Measurements from ENCODE around the gene MPDZ.

MPDZ gene

GRCh38 chr9:13128266-13128860 is 151.1 kb downstream of the MPDZ start:
- no peak for DNase-seq

GRCh38 chr9:13127131-13127530 is 152.4 kb downstream of the MPDZ start:
- DNase-seq, result no peak

- DNase-seq, result no peak
Measured at GRCh38 chr9:13125261-13125660, 154.2 kb downstream of the MPDZ start.

DNA sequence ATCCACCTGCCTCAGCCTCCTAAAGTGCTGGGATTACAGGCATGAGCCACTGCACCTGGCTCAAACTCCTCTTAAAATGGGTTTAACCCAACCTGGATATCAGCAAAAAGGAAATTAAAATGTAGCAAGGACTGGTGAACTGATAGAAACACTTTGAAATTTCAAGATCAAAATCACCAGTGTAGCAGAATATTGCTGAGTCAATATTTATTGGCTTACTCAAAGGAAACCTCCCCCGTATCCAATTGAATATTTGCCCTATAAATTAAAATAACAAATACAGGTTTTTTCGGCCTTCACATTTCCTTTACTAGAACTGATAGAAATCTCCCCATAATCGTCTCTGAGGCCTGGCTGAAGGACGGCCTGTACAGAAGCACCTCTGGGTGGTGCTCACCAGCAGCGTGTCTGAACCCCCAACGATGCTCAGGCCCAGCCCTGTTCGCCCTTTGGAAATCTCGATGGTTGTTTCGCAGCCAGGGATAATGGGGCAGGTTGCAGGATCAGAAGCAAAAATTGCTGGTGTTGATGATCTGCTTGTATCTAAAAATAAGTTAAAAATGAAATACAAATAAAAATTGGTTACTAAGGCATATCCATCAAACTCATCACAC is 156.6 kb downstream of the MPDZ start:
- no peak for DNase-seq

- no peak for DNase-seq
Measured at GRCh38 chr9:13118313-13118712, 161.2 kb downstream of the MPDZ start.

- DNase-seq, result no peak
Measured at GRCh38 chr9:13116292-13116691, 163.2 kb downstream of the MPDZ start.

DNA sequence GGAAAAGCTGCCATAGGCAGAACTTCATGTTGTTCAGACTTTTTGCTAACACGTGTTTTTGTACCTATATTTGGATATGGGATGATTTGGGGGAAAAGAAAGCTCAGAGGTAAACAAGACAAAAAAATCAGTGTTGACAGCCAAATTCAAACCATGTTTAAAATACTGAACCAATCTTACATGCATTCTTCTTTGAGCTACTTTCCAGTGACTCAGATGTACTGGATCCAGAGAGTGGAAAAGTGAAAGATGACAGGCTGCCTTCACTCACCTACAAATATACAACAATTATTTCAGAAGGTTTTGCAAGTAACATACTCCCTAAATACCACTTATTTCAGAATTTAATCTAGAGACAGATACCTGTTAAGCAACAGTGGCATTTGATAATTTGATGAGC is 165.7 kb downstream of the MPDZ start:
- no peak for DNase-seq

DNA sequence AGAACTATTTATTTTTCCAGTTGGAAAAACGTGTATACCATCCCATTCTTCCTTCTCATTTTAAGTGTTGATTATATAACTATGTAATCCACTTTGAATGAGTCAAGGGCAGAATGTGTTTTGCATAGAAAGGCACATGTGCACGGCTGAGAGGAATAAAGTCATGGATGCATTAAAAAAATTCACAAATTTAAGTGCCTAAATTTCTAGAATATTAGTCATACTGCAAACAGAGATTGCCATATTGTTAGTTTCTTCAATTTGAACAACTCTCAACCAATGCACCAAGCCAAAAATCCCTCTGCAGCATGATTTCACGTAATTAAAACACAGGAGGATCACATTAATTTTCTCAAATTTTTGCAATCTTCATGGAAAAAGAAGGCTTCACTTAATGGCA is 166.3 kb downstream of the MPDZ start:
- no peak for DNase-seq

- DNase-seq, result no peak
Measured at GRCh38 chr9:13111778-13112177, 167.7 kb downstream of the MPDZ start.

- DNase-seq, result no peak
Measured at GRCh38 chr9:13110766-13111417, 168.6 kb downstream of the MPDZ start.

GRCh38 chr9:13109781-13110180 is 169.7 kb downstream of the MPDZ start:
- DNase-seq, result no peak

DNA sequence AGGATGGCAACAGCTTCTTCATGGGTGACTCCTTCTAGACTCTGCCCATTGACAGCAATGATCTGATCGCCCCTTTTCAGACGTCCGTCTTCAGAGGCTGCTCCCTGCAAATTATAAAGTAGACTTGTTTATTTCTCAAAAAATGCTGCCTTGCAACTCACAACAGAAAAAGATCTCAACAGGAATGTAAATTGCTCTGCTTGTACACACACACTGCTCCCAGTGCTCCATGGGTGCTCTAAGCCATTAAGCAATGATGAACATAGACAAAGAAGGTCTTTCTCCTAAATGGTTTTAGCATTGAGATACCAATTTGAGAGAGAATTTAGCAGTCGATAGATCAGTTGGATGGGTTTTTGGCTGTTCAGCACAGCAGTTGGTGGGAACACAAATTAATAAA is 172.5 kb downstream of the MPDZ start:
- DNase-seq, result no peak

DNA sequence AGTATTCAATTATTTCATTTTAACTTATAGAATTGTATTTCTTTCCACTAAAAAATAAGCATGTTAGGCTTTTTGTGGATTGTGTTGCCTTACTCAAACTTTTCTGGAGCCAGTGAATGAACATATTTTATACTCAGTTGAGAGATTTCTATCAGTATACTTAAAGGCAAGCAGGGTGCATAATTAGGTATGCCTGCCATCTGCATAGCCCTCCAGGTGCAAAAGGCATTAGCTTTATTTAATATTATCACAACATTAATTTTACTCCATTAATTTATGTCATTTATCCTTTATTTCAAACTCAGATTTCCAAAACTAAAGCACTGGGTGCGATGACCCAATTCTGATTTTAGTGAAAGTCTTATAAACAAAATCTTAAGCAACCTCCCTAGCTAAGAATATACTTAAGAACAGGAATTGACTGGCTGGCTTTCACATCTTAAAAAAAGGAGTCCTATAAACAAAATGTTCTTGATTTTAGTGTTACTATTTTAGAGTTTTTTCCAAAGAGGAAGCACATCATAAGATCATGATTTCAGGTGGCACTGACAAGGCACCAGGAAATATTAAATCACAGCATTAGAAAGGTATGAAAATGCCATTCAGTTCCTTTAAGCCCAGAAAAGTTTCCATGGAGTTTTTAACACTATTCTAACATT is 178.4 kb downstream of the MPDZ start:
- no peak for DNase-seq

- DNase-seq, result no peak
Measured at GRCh38 chr9:13095056-13095455, 184.4 kb downstream of the MPDZ start.

DNA sequence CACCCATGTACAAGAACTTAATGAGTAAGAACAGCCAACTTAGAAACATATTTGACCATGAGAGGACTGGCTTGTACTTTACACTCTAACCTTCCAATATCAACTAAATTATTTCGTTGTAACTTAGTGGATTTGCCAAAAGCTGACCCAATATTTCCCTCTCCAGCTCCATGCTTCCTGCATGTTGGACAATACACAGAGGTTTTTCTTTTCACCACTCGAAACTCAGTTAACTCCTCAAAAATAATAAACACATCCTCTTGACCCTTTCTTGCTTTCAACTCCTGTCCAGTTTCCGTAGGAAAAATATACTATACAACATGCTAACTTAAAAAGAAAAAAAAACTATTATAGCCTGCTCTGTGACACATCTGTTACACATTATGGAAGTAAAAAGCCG is 188.9 kb downstream of the MPDZ start:
- no peak for DNase-seq

DNA sequence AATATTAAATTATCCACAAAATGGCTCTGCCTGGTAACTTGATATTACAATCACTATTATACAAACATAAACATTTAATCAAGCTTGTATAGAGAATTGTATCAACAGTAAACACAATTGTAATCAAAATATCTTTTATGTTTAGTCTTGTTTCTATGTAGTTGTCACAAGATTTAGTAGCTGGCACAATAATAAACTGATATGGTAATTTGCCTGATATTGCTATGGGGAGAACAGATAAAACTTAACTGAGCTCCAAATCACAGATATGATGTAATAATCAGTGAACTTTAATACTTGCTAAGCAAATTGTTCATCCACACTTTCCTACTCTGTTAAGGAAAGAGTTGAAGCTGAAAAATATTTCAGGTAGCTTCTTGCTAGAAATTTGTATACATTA is 189.8 kb downstream of the MPDZ start:
- DNase-seq, result no peak

- peak; percentile 56 for DNase-seq
Measured at GRCh38 chr9:13088720-13089427, 190.6 kb downstream of the MPDZ start.

GRCh38 chr9:13083963-13084528 is 195.4 kb downstream of the MPDZ start:
- no peak for DNase-seq

DNA sequence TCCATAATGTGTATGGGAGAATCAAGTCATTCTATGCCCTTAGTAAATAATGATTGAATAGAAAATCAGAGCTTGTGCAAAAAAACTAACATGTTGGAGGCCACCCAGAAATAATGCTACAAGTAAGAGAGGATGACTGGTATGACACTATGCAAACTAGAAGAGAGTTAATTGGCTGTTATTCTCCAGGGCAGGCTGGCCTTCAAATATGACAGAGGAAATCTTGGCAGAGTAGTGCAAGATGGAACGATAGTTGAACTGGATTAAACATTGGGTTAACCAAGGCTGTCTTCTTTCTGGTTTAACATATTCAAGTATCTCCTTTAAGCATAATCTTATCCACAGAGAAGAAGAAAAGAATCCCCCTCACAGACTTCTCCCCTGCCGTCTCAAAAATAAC is 196.1 kb downstream of the MPDZ start:
- DNase-seq, result no peak

GRCh38 chr9:13082796-13083195 is 196.7 kb downstream of the MPDZ start:
- DNase-seq, result no peak

DNA sequence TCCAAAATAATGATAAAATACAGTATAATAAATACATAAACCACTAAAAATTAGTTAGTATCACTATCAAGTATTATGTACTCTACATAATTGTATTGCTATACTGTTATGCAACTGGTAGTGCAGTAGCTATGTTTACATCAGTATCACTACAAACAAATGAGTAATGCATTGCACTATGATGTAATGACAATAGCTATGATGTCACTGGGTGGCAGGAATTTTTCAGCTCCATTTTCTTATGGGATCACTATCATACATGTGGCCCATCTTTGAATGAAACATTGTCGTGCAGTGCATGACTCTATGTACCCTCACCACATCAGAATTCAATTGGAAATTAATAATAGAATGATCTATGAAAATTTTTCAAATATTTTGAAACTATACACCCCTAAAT is 201.3 kb downstream of the MPDZ start:
- DNase-seq, result no peak

- no peak for DNase-seq
Measured at GRCh38 chr9:13076616-13077015, 202.9 kb downstream of the MPDZ start.

DNA sequence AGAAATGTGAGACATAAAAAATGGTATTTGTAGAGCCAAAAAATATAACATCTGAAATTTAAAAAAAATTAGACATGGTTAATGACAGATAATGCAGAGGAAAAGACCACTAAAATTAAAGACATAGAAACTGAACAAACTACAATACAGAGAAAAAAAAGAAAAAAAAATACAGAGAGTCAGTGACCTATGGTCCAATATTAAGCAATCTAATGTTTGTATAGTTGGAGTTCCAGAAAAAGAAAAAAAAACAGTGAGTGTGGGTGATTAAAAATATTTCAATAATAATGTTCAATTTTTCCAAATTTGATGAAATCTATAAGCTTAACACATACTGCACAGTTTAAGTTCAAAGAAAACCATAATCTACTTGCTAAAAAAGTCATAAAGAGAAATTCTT is 207.6 kb downstream of the MPDZ start:
- DNase-seq, result no peak

Data from NCI-H2171 (cell line).